H1 (cell line): ENCODE measurements around the gene OXNAD1. TPM values are rescaled to one million over a fixed set of nuclear protein-coding genes. Genes with fewer than 3 reads are reported as not detected.

ENCODE experiments used
- BRCA1 ChIP-seq: IDR thresholded peaks from 2 replicates; pipeline ENCODE4 v1.6.1; 2012; ENCODE audit warnings: low read depth, low read length, improper control_type of control experiment
- CBX8 ChIP-seq: fragments of 300-800, 300-1000 bp; sonication (generic); IDR thresholded peaks from 2 replicates; pipeline ENCODE4 v1.7.1; 2016; ENCODE audit warnings: low read depth, low read length, borderline replicate concordance
- CHD7 ChIP-seq: fragments of 300-600 bp; sonication (generic); IDR thresholded peaks from 2 replicates; pipeline ENCODE4 v1.7.1; 2012; ENCODE audit warnings: low read length, moderate library complexity, mild to moderate bottlenecking, inconsistent platforms; ENCODE audit not compliant: insufficient replicate concordance
- E2F6 ChIP-seq: IDR thresholded peaks from 2 replicates; pipeline ENCODE4 v1.6.1; 2012; ENCODE audit warnings: inconsistent platforms
- JUN ChIP-seq: IDR thresholded peaks from 2 replicates; pipeline ENCODE4 v1.6.1; 2011; ENCODE audit warnings: low read depth, mild to moderate bottlenecking, improper control_type of control experiment, low read length
- NRF1 ChIP-seq: IDR thresholded peaks from 2 replicates; pipeline ENCODE4 v1.6.1; 2011; ENCODE audit warnings: mild to moderate bottlenecking, low read depth, low read length, improper control_type of control experiment
- POLR2A ChIP-seq, 2 experiments: IDR thresholded peaks; 1 replicate in 1 of 2; 2 replicates in 1 of 2; pipeline ENCODE4 v1.6.1; 2011; ENCODE audit warnings: low read depth in 2 of 2, low read length in 2 of 2, mild to moderate bottlenecking in 2 of 2; ENCODE audit errors: control extremely low read depth in 1 of 2
- POU5F1 ChIP-seq: IDR thresholded peaks from 2 replicates; pipeline ENCODE4 v1.6.1; 2011; ENCODE audit warnings: low read depth, mild to moderate bottlenecking, low read length, moderate library complexity
- SUZ12 ChIP-seq: fragments of 200-600 bp; sonication (generic); IDR thresholded peaks from 2 replicates; pipeline ENCODE4 v1.6.1; 2012; ENCODE audit warnings: mild to moderate bottlenecking, inconsistent platforms, low read length, moderate library complexity, mixed read lengths
- TEAD4 ChIP-seq: IDR thresholded peaks from 2 replicates; pipeline ENCODE4 v1.6.1; 2012; ENCODE audit warnings: low read depth, low read length, inconsistent platforms, mixed read lengths
- YY1 ChIP-seq: IDR thresholded peaks from 2 replicates; pipeline ENCODE4 v1.6.1; 2011; ENCODE audit warnings: low read depth, mild to moderate bottlenecking, low read length
- polyA plus RNA-seq, 7 experiments: library from polyadenylated mRNA; depleted of rRNA in 3 of 7; stranded (reverse) in 5 of 7; unstranded in 2 of 7; fragments of >200 nt in 5 of 7; fragments of 200-250 nt in 2 of 7; gene quantifications; 1 replicate in 5 of 7; 2 replicates in 1 of 7; 4 replicates in 1 of 7; pipeline versions ENCODE4 v1.2.1 to v1.2.3, GENCODE V29; 2011 to 2013; ENCODE audit warnings: missing spikeins in 2 of 7, mixed read lengths in 2 of 7
- total RNA-seq: library from RNA; stranded (reverse); fragmentation: NEBNext Ultra II Directional; extraction: Animal tissue kit (Norgen Biotek cat#: 25700); gene quantifications from 2 replicates; pipeline ENCODE4 v1.2.1, GENCODE V29; 2021

Gene OXNAD1
- total and polyA plus RNA-seq, 2 of the 8 experiments (the other 6 are each of a cell fraction or from before 2014, with no cell fraction given), result 14.9 to 24.8 TPM

- TF ChIP-seq CHD7 (no peak), CBX8 (no peak), JUN (no peak), NRF1 (no peak), SUZ12 (no peak), POU5F1 (no peak), E2F6 (peak; percentile 14), BRCA1 (peak; percentile 60), YY1 (no peak), POLR2A (IDR thresholded peaks at IDR 0.05; ENCODE audit: control extremely low read depth in 1 of 2, low read depth in 2 of 2, low read length in 2 of 2) (peak; percentile 92 to 97), TEAD4 (no peak)
Measured at GRCh38 chr3:16264708-16265454, at the start of gene OXNAD1, which contains the start of gene DPH3 (continued).
